Cardiac fibroblast (primary cell): ENCODE measurements around the gene RNF222.

Experiments used
- DNase-seq, 2 donors: peaks; one replicate each; pipeline versions ENCODE4 v3.0.0 to v3.0.0-alpha.2; 2010; ENCODE audit warnings: low read depth in 2 of 2
- H3K4me3 ChIP-seq, 2 donors: replicated peaks in 1 of 2; 1 replicate in 1 of 2; 2 replicates in 1 of 2; pipeline ENCODE4 v1.5.1; 2011; ENCODE audit warnings: low read depth in 2 of 2, low read length in 2 of 2, mild to moderate bottlenecking in 2 of 2, moderate library complexity in 1 of 2
- CTCF ChIP-seq: IDR thresholded peaks from one replicate; pipeline ENCODE4 v1.5.1; 2011; ENCODE audit warnings: low read depth, mild to moderate bottlenecking, low read length, inconsistent platforms

Gene RNF222

GRCh38 chr17:8426094-8426720 is 28.6 kb upstream of the RNF222 start:
- DNase-seq: no peak
- no peak for TF ChIP-seq CTCF
- H3K4me3 ChIP-seq: no peak overlapping the region

GRCh38 chr17:8421571-8421970 is 23.9 kb upstream of the RNF222 start:
- TF ChIP-seq CTCF: no peak
- peak; percentile 52 to 54 for DNase-seq
- H3K4me3 ChIP-seq: no peak overlapping the region

GRCh38 chr17:8420041-8420934 is 22.7 kb upstream of the RNF222 start:
- DNase-seq: peak; percentile 85 to 91
- no peak for TF ChIP-seq CTCF
- H3K4me3 ChIP-seq: no peak overlapping the region

GRCh38 chr17:8419305-8419704 is 21.7 kb upstream of the RNF222 start:
- DNase-seq: no peak
- TF ChIP-seq CTCF: no peak
- H3K4me3 ChIP-seq: no peak overlapping the region

- TF ChIP-seq CTCF: no peak
- DNase-seq: no peak
- H3K4me3 ChIP-seq: no peak overlapping the region
Measured at GRCh38 chr17:8418471-8418870, 20.8 kb upstream of the RNF222 start.

GRCh38 chr17:8417806-8418205 is 20.2 kb upstream of the RNF222 start:
- DNase-seq: no peak
- no peak overlapping the region for H3K4me3 ChIP-seq
- no peak for TF ChIP-seq CTCF
